Fibroblast of lung (primary cell): ENCODE measurements around the gene POU2F2.

ENCODE experiments used
- EZH2 ChIP-seq: IDR thresholded peaks from 2 replicates; pipeline ENCODE4 v1.5.1; 2012; ENCODE audit warnings: low read length, control low read depth, mild to moderate bottlenecking; ENCODE audit errors: missing control alignments
- TF ChIP-seq, protein P1 (sequence below), 2 donors: IDR thresholded peaks in 1 of 2; conservative IDR thresholded peaks in 1 of 2; 1 replicate in 1 of 2; 2 replicates in 1 of 2; pipeline ENCODE4 v1.5.1; 2011 to 2012; ENCODE audit warnings: low read length in 2 of 2, control low read depth in 1 of 2, inconsistent platforms in 1 of 2, low read depth in 1 of 2, mild to moderate bottlenecking in 1 of 2

DNA sequence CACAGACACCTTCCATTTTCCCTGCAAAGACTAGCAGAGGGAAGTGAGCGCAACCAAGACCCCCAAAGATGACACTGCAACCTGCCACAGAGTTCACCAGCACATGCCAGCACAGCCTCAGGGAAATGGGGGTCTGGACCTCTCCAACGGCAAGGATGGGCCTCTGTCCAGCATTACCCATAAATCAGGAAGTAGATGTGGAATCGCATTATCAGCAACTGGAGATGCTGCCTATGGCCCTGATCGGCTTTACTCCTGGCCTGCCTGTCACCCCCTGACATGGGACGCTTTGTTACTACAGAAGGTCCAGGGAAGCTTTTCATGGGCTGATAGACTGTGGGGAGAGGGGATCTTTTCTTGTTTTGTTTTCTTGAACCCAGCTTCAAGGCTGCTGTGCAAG, 41.4 kb upstream of the POU2F2 start:
- TF ChIP-seq, protein P1, sequence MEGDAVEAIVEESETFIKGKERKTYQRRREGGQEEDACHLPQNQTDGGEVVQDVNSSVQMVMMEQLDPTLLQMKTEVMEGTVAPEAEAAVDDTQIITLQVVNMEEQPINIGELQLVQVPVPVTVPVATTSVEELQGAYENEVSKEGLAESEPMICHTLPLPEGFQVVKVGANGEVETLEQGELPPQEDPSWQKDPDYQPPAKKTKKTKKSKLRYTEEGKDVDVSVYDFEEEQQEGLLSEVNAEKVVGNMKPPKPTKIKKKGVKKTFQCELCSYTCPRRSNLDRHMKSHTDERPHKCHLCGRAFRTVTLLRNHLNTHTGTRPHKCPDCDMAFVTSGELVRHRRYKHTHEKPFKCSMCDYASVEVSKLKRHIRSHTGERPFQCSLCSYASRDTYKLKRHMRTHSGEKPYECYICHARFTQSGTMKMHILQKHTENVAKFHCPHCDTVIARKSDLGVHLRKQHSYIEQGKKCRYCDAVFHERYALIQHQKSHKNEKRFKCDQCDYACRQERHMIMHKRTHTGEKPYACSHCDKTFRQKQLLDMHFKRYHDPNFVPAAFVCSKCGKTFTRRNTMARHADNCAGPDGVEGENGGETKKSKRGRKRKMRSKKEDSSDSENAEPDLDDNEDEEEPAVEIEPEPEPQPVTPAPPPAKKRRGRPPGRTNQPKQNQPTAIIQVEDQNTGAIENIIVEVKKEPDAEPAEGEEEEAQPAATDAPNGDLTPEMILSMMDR (conservative IDR thresholded peaks at IDR 0.05 in 1 of 2, IDR thresholded peaks at IDR 0.05 in 1 of 2; ENCODE audit: low read depth in 1 of 2, low read length in 2 of 2), result no peak
- TF ChIP-seq EZH2, result no peak
